Loucy (cell line): ENCODE measurements around the gene CEP104.

Experiments used
- CTCF ChIP-seq: fragments of 200-600 bp; sonication (generic); conservative IDR thresholded peaks from 2 replicates; pipeline ENCODE4 v1.5.1; 2014; ENCODE audit warnings: mild to moderate bottlenecking, antibody characterized with exemption, low read length
- EZH2phosphoT487 ChIP-seq: fragments of 200-600 bp; IDR thresholded peaks from 2 replicates; pipeline ENCODE4 v1.6.1; 2018; ENCODE audit warnings: antibody characterized with exemption, mild to moderate bottlenecking, moderate library complexity, borderline replicate concordance

- TF ChIP-seq CTCF (no peak), EZH2phosphoT487 (no peak)
These were observed 41.4 kb upstream of the CEP104 start for GRCh38 chr1:3898475-3898735.
